Measurements from ENCODE around the gene PIGR. TPM values are rescaled to one million over a fixed set of nuclear protein-coding genes. Genes with fewer than 3 reads are reported as not detected.

Gene PIGR
- total and polyA plus RNA-seq, 2 of the 8 experiments (the other 6 are each of a cell fraction or from before 2014, with no cell fraction given) = not detected

GRCh38 chr1:206933333-206933945, 12.8 kb downstream of the PIGR start:
- CTCF ChIA-PET (ENCODE audit: partially characterized antibody) = interaction anchor here (0.6 to 13.8 kb wide), 32 partner anchors 8 to 313 kb away, joined by 3 to 226 read pairs (median 4); partner anchors contain the start of genes FCMR, IL19 and PIGR

More at GRCh38 chr1:206933333-206933945, 12.8 kb downstream of the PIGR start:
- Histone ChIP-seq H3K4me2 (ENCODE audit: insufficient read depth in 1 of 2, low read depth in 2 of 2, low read length in 2 of 2) (no peak overlapping the region), H4K91ac (replicated peaks; ENCODE audit: insufficient read length, low read length) (no peak overlapping the region), H4K8ac (ENCODE audit: extremely low read depth, insufficient read depth, low read length) (no peak overlapping the region), H3K23ac (ENCODE audit: insufficient read length) (no peak overlapping the region), H3K9ac (replicated peaks in 1 of 4; ENCODE audit: extremely low read depth in 1 of 4, low read depth in 3 of 4, low read length in 3 of 4) (no peak overlapping the region), H3K56ac (replicated peaks; ENCODE audit: insufficient read length, low read depth, low read length) (no peak overlapping the region), H3K14ac (ENCODE audit: insufficient read length) (no peak overlapping the region), H2BK120ac (replicated peaks; ENCODE audit: low read depth, low read length) (no peak overlapping the region), H3K27me3 (replicated peaks in 1 of 4; ENCODE audit: control insufficient read depth in 3 of 4, extremely low read depth in 1 of 4, insufficient read depth in 3 of 4, low read length in 3 of 4) (no peaks in the 10 kb centered on the region), H3K79me2 (ENCODE audit: control insufficient read depth in 1 of 2, insufficient read depth in 2 of 2, low read length in 2 of 2) (no peaks in the 10 kb centered on the region), H2BK20ac (ENCODE audit: low read length) (no peak overlapping the region), H2AK5ac (ENCODE audit: low read depth, low read length) (no peak overlapping the region), H2BK12ac (ENCODE audit: low read depth, low read length) (no peak overlapping the region), H3K9me3 (ENCODE audit: insufficient read depth in 2 of 2, low read depth in 1 of 2, low read length in 1 of 2) (no peaks in the 10 kb centered on the region), H3K27ac (ENCODE audit: low read depth, low read length) (no peak overlapping the region), H4K5ac (ENCODE audit: insufficient read length, low read depth, low read length) (no peak overlapping the region), H3K23me2 (ENCODE audit: low read depth, low read length) (no peaks in the 10 kb centered on the region), H2AFZ (ENCODE audit: low read length) (0 out of 2 replicates have a peak overlapping the region, but pooled peaks have one; percentile 20), H3K4me1 (replicated peaks in 1 of 4; ENCODE audit: control insufficient read depth in 3 of 4, insufficient read depth in 4 of 4, low read length in 3 of 4) (no peaks in the 10 kb centered on the region), H3K18ac (ENCODE audit: extremely low read depth, low read length) (no peak overlapping the region), H3K4me3 (ENCODE audit: extremely low read depth in 1 of 4, insufficient read depth in 2 of 4, low read depth in 3 of 4, low read length in 4 of 4) (no peak overlapping the region), H3K36me3 (ENCODE audit: control insufficient read depth in 2 of 4, insufficient read depth in 4 of 4, low read length in 3 of 4) (no peaks in the 10 kb centered on the region), H2BK15ac (ENCODE audit: low read length) (no peak overlapping the region), H4K20me1 (replicated peaks in 1 of 2; ENCODE audit: control insufficient read depth in 1 of 2, insufficient read depth in 2 of 2, low read length in 2 of 2) (no peaks in the 10 kb centered on the region), H3K4ac (replicated peaks; ENCODE audit: insufficient read length, low read depth, low read length) (no peak overlapping the region), H2BK5ac (ENCODE audit: low read depth, low read length) (no peak overlapping the region), H3K79me1 (ENCODE audit: low read depth, low read length) (no peaks in the 10 kb centered on the region)
- TF ChIP-seq POU5F1 (IDR thresholded peaks at IDR 0.05; ENCODE audit: low read depth, low read length) (no peak), TAF7 (optimal IDR thresholded peaks at IDR 0.05; ENCODE audit: borderline replicate concordance, low read depth, low read length) (no peak), TAF1 (IDR thresholded peaks at IDR 0.05; ENCODE audit: low read depth, low read length) (no peak), SRF (IDR thresholded peaks at IDR 0.05; ENCODE audit: low read depth, low read length) (peak; percentile 74; the same call in 1 of the 2 replicates), RAD21 (IDR thresholded peaks at IDR 0.05 in 1 of 2, conservative IDR thresholded peaks at IDR 0.05 in 1 of 2; ENCODE audit: low read depth in 2 of 2, low read length in 2 of 2) (peak; percentile 52 to 67; a peak in 3 of 4 replicates), CREB1 (IDR thresholded peaks at IDR 0.05) (no peak), SIX5 (IDR thresholded peaks at IDR 0.05; ENCODE audit: low read depth, low read length) (no peak)
- TF ChIP-seq, protein P1, sequence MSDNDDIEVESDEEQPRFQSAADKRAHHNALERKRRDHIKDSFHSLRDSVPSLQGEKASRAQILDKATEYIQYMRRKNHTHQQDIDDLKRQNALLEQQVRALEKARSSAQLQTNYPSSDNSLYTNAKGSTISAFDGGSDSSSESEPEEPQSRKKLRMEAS (IDR thresholded peaks at IDR 0.05) = no peak
- TF ChIP-seq, protein P2, sequence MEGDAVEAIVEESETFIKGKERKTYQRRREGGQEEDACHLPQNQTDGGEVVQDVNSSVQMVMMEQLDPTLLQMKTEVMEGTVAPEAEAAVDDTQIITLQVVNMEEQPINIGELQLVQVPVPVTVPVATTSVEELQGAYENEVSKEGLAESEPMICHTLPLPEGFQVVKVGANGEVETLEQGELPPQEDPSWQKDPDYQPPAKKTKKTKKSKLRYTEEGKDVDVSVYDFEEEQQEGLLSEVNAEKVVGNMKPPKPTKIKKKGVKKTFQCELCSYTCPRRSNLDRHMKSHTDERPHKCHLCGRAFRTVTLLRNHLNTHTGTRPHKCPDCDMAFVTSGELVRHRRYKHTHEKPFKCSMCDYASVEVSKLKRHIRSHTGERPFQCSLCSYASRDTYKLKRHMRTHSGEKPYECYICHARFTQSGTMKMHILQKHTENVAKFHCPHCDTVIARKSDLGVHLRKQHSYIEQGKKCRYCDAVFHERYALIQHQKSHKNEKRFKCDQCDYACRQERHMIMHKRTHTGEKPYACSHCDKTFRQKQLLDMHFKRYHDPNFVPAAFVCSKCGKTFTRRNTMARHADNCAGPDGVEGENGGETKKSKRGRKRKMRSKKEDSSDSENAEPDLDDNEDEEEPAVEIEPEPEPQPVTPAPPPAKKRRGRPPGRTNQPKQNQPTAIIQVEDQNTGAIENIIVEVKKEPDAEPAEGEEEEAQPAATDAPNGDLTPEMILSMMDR (IDR thresholded peaks at IDR 0.05; ENCODE audit: control extremely low read depth in 1 of 3, insufficient read depth in 1 of 3, low read depth in 1 of 3, low read length in 3 of 3) = peak; percentile 83 to 86 (median 84)
- no peak for FAIRE-seq
- 70% methylated on average over 8 of the region's 8 CpGs; no CpG with 5 or more reads in 1 of the 2 experiments for WGBS, 2 experiments (ENCODE audit: extremely low coverage in 1 of 2, insufficient coverage in 1 of 2, insufficient read length in 1 of 2, insufficient replicate concordance in 2 of 2, low coverage in 1 of 2, low lambda C conversion rate in 2 of 2, missing lambda C conversion rate in 1 of 2)
- POLR2A ChIA-PET (ENCODE audit: partially characterized antibody) = no interaction called here
- DNase-seq (ENCODE audit: low read depth in 1 of 2, low spot score in 2 of 2) = peak in 1 of 2 experiments; percentile 86
